Subcutaneous adipose tissue (tissue), 4 donors: ENCODE results near the gene RTP1. TPM values are rescaled to one million over a fixed set of nuclear protein-coding genes. Genes with fewer than 3 reads are reported as not detected.

ENCODE experiments used
- CTCF ChIP-seq: fragments of 450-650 bp; IDR thresholded peaks from one replicate; pipeline ENCODE4 v1.5.1; 2016; ENCODE audit warnings: low read depth, mild to moderate bottlenecking, control low read depth, antibody characterized with exemption, moderate library complexity
- total RNA-seq, 4 donors: library from RNA; depleted of rRNA; stranded (reverse); fragments of >200 nt; gene quantifications; one replicate each; pipeline ENCODE4 v1.1.0, GENCODE V29; 2016

Gene RTP1
- total RNA-seq, 4 donors from 2014 or later = not detected

GRCh38 chr3:187205683-187206082 is 8.4 kb downstream of the RTP1 start:
- no peak for TF ChIP-seq CTCF

- no peak for TF ChIP-seq CTCF
Observed at GRCh38 chr3:187207062-187207461, 9.8 kb downstream of the RTP1 start.

GRCh38 chr3:187207624-187208023 is 10.3 kb downstream of the RTP1 start:
- no peak for TF ChIP-seq CTCF

- TF ChIP-seq CTCF = no peak
Observed at GRCh38 chr3:187208159-187208558, 10.9 kb downstream of the RTP1 start.

DNA sequence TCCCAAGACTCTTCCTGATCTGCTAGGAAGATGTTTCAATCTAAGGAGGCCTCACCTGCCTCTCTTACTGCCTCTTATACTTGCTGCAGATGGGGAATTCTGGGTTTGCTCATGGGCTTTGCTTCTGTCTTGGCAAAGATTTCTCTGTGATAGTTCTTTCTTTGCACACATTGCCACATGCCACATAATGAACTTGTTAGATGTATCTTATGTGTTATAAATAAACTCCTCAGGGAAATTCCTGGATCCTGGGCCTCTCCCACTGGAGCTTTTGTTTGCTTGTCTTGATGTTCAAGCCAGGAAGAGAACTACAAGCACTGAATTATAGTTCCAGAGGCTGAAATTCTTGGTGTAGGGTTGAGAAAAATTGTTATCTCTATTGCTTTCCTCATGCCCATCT is 12.2 kb downstream of the RTP1 start:
- no peak for TF ChIP-seq CTCF

DNA sequence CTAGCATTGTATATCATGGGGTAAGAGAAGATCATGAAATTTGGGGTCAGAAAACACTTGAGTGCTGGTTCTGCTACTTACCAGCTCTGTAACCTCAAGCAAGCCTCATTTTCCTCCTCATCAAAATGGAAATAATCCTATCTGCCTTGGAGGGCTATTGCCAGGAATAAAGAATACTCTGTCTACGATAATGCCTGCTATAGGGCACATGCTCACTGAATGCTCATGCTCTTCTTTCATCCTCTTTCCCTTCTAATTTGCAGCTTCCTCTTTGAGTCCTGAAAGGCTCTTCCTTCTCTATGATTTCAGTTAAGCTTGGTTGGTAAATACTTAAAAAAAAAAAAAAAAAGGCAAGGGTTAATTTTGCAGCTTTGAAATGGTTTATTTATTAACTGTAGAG is 12.8 kb downstream of the RTP1 start:
- no peak for TF ChIP-seq CTCF

DNA sequence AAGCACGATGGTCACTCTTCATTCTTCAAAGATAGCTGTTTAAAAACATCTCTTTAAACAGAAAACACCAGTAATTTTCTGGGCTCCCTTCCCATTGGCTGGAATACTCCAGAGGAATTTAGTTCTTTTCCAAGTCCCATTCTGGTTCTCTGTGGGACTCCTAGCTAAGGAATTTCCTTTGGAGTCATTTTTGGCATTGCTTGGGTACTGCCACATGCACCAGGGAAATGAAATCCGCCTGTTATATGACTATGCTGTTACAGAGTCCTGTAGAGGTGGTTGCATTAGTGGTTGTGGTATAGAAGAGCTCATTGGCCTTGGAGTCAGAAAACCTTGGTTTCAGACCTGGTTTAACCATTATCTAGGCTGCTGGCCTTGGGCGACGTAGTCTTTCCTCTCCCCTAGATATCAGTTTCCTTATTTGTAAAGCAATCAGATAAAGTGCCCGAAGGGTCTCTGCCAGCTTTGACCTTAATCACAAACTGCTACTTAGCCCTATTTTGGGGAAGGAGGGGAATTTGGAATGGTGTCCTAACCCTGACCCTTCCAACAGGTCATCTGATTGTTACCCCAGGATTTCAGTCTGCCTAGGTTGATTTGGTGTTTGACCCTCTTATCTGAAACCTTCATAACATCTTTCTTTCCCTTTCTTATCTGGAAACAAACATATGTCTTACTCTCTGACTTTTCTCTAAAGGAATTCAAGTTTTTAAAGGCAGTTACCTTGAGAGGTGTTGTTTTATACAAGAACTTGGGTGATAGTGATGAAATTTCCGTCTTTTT is 13.4 kb downstream of the RTP1 start:
- TF ChIP-seq CTCF = no peak
